CD14-positive monocyte (primary cell): Measurements from ENCODE around the gene ZNF22. TPM values are rescaled to one million over a fixed set of nuclear protein-coding genes. Genes with fewer than 3 reads are reported as not detected.

Experiments
- DNase-seq, 3 donors: peaks; one replicate each; pipeline ENCODE4 v3.0.0-alpha.2; 2011 to 2022
- H2AFZ ChIP-seq: 2 replicates; pipeline ENCODE4 v1.6.0; 2012; ENCODE audit warnings: mild to moderate bottlenecking, low read depth, low read length, inconsistent platforms; ENCODE audit not compliant: insufficient read depth, poor library complexity, severe bottlenecking
- H3K27ac ChIP-seq, 2 donors: 1 replicate in 1 of 2; 2 replicates in 1 of 2; pipeline ENCODE4 v1.5.1; 2012 to 2013; ENCODE audit warnings: low read length in 2 of 2, control low read depth in 1 of 2, inconsistent platforms in 1 of 2, low read depth in 1 of 2, mild to moderate bottlenecking in 1 of 2
- H3K27me3 ChIP-seq, 2 donors: one replicate each; pipeline versions ENCODE4 v1.6.0 to v1.6.1; 2011 to 2013; ENCODE audit warnings: low read length in 2 of 2; ENCODE audit not compliant: control insufficient read depth in 2 of 2, insufficient read depth in 2 of 2
- H3K36me3 ChIP-seq, 2 donors: replicated peaks in 1 of 2; 1 replicate in 1 of 2; 2 replicates in 1 of 2; pipeline versions ENCODE4 v1.5.1 to v1.6.1; 2012 to 2013; ENCODE audit warnings: low read length in 2 of 2, control low read depth in 1 of 2, inconsistent platforms in 1 of 2, mild to moderate bottlenecking in 1 of 2; ENCODE audit not compliant: insufficient read depth in 2 of 2, control insufficient read depth in 1 of 2
- H3K4me1 ChIP-seq, 2 donors: 1 replicate in 1 of 2; 2 replicates in 1 of 2; pipeline versions ENCODE4 v1.5.1 to v1.6.1; 2012 to 2013; ENCODE audit warnings: low read length in 2 of 2, control low read depth in 1 of 2, inconsistent platforms in 1 of 2, mild to moderate bottlenecking in 1 of 2, moderate library complexity in 1 of 2; ENCODE audit not compliant: insufficient read depth in 2 of 2, control insufficient read depth in 1 of 2
- H3K4me2 ChIP-seq: replicated peaks from 2 replicates; pipeline ENCODE3; 2012; ENCODE audit warnings: low read length, moderate library complexity, mild to moderate bottlenecking; ENCODE audit not compliant: poor library complexity, severe bottlenecking; ENCODE audit errors: extremely low read depth
- H3K4me3 ChIP-seq, 3 experiments: fragments of 200-600 bp in 1 of 3; sonication (generic) in 1 of 3; replicated peaks in 1 of 3; 1 replicate in 2 of 3; 2 replicates in 1 of 3; pipeline ENCODE4 v1.5.1; 2011 to 2013; ENCODE audit warnings: low read length in 3 of 3, mild to moderate bottlenecking in 3 of 3, control low read depth in 2 of 3, low read depth in 2 of 3, inconsistent platforms in 1 of 3, moderate library complexity in 1 of 3
- H3K79me2 ChIP-seq: 2 replicates; pipeline ENCODE4 v1.6.0; 2012; ENCODE audit warnings: mild to moderate bottlenecking, control low read depth, inconsistent platforms, low read length, moderate library complexity; ENCODE audit not compliant: insufficient read depth
- H3K9ac ChIP-seq: 2 replicates; pipeline ENCODE4 v1.6.0; 2017; ENCODE audit warnings: low read length, mild to moderate bottlenecking; ENCODE audit not compliant: insufficient read depth, poor library complexity, severe bottlenecking
- H3K9me3 ChIP-seq, 2 donors: replicated peaks in 1 of 2; 1 replicate in 1 of 2; 2 replicates in 1 of 2; pipeline versions ENCODE4 v1.5.1 to v1.6.1; 2012 to 2013; ENCODE audit warnings: low read length in 2 of 2, control low read depth in 1 of 2; ENCODE audit not compliant: control insufficient read depth in 1 of 2, insufficient read depth in 1 of 2
- H4K20me1 ChIP-seq: 2 replicates; pipeline ENCODE4 v1.6.0; 2012; ENCODE audit warnings: mild to moderate bottlenecking, low read length, control low read depth, moderate library complexity; ENCODE audit not compliant: insufficient read depth
- H3K27ac Mint-ChIP-seq, 7 donors: one replicate each; pipeline ENCODE4 v1.8.0; 2020; ENCODE audit warnings: mild to moderate bottlenecking in 7 of 7, mixed read lengths in 7 of 7, moderate library complexity in 6 of 7, inconsistent platforms in 2 of 7
- H3K27me3 Mint-ChIP-seq, 3 donors: one replicate each; pipeline ENCODE4 v1.8.0; 2021 to 2022; ENCODE audit warnings: low read depth in 3 of 3, mild to moderate bottlenecking in 3 of 3, mixed read lengths in 3 of 3, moderate library complexity in 3 of 3, inconsistent platforms in 1 of 3
- H3K36me3 Mint-ChIP-seq, 2 donors: one replicate each; pipeline ENCODE4 v1.8.0; 2020; ENCODE audit warnings: mixed read lengths in 2 of 2, inconsistent platforms in 1 of 2, mild to moderate bottlenecking in 1 of 2
- H3K4me1 Mint-ChIP-seq: one replicate; pipeline ENCODE4 v1.8.0; 2020; ENCODE audit warnings: mild to moderate bottlenecking, mixed read lengths
- H3K4me3 Mint-ChIP-seq, 2 donors: one replicate each; pipeline ENCODE4 v1.8.0; 2020; ENCODE audit warnings: mild to moderate bottlenecking in 2 of 2, mixed read lengths in 2 of 2, moderate library complexity in 1 of 2
- H3K9me3 Mint-ChIP-seq, 7 donors: one replicate each; pipeline ENCODE4 v1.8.0; 2020 to 2022; ENCODE audit warnings: mixed read lengths in 7 of 7, mild to moderate bottlenecking in 6 of 7, moderate library complexity in 6 of 7, inconsistent platforms in 2 of 7
- CTCF ChIP-seq: fragments of 200-600 bp; IDR thresholded peaks from one replicate; pipeline ENCODE4 v1.8.0; 2022; ENCODE audit warnings: antibody characterized with exemption, mild to moderate bottlenecking
- WGBS: methylation state at CpG from one replicate; pipeline ENCODE4 v1.1.5; 2013; ENCODE audit warnings: missing lambda C conversion rate; ENCODE audit not compliant: insufficient coverage; 5-methylcytosine and 5-hydroxymethylcytosine counted together
- intact Hi-C, 2 donors: fragments of 100-400 bp; cut with micrococcal nuclease; formaldehyde crosslinking; loops; one replicate each; pipeline versions ENCODE4 v1.15.0 to v1.15.1; 2023
- polyA plus RNA-seq, 3 donors: library from polyadenylated mRNA; depleted of rRNA in 1 of 3; unstranded in 2 of 3; stranded (reverse) in 1 of 3; fragments of 300-500 nt in 2 of 3; fragments of >200 nt in 1 of 3; fragmentation: Illumina TruSeq in 2 of 3; gene quantifications; 1 replicate in 2 of 3; 2 replicates in 1 of 3; pipeline ENCODE4 v1.2.3, GENCODE V29; 2012 to 2021

Gene ZNF22
- polyA plus RNA-seq, 3 donors, result 4.1 to 14.6 (median 10.4) TPM

- no peaks in the 10 kb centered on the region for H4K20me1 ChIP-seq
- no peak overlapping the region for H3K27ac ChIP-seq
- peaks cover 0 to 6% of the 10 kb centered on the region in 2 donors for H3K9me3 ChIP-seq
- Mint-ChIP-seq H3K27ac (no peak overlapping the region), H3K4me3 (no peak overlapping the region), H3K36me3 (no peaks in the 10 kb centered on the region), H3K27me3 (peaks cover 0 to 4% (median 0%) of the 10 kb centered on the region in 3 donors), H3K9me3 (peaks cover 2 to 18% (median 7%) of the 10 kb centered on the region in 7 donors), H3K4me1 (no peaks in the 10 kb centered on the region)
- no peak overlapping the region for H3K4me3 ChIP-seq
- no peak for TF ChIP-seq CTCF
- WGBS, result 100% methylated on average over 2 of the region's 4 CpGs
- H3K9ac ChIP-seq, result no peak overlapping the region
- no peaks in the 10 kb centered on the region for H3K36me3 ChIP-seq
- no peaks in the 10 kb centered on the region for H3K79me2 ChIP-seq
- H3K27me3 ChIP-seq, result no peaks in the 10 kb centered on the region
- no peak overlapping the region for H3K4me2 ChIP-seq
- H2AFZ ChIP-seq, result no peak overlapping the region
- DNase-seq, result no peak
- intact Hi-C loops, result no loop called here
- H3K4me1 ChIP-seq, result no peaks in the 10 kb centered on the region
Observed at GRCh38 chr10:45050551-45051235, 50.0 kb downstream of the ZNF22 start.

- Histone ChIP-seq H3K36me3 (no peaks in the 10 kb centered on the region), H3K9ac (no peak overlapping the region), H2AFZ (no peak overlapping the region), H3K27me3 (no peaks in the 10 kb centered on the region), H3K79me2 (no peaks in the 10 kb centered on the region), H3K4me1 (no peaks in the 10 kb centered on the region), H3K27ac (no peak overlapping the region), H3K9me3 (peaks cover 0 to 5% of the 10 kb centered on the region in 2 donors), H4K20me1 (no peaks in the 10 kb centered on the region), H3K4me2 (no peak overlapping the region), H3K4me3 (no peak overlapping the region)
- intact Hi-C loops, result no loop called here
- no peak overlapping the region for H3K27ac Mint-ChIP-seq
- WGBS, result no CpG with 5 or more reads among the region's 1 CpG
- TF ChIP-seq CTCF, result no peak
- no peak for DNase-seq
- H3K4me3 Mint-ChIP-seq, result no peak overlapping the region
- no peaks in the 10 kb centered on the region for H3K36me3 Mint-ChIP-seq
- peaks cover 3 to 15% (median 6%) of the 10 kb centered on the region in 7 donors for H3K9me3 Mint-ChIP-seq
- peaks cover 5% of the 10 kb centered on the region for H3K4me1 Mint-ChIP-seq
- H3K27me3 Mint-ChIP-seq, result peaks cover 0 to 2% (median 0%) of the 10 kb centered on the region in 3 donors
Observed at GRCh38 chr10:45052700-45053099, 52.0 kb downstream of the ZNF22 start.
